Liver (tissue), 9 donors: Measurements from ENCODE around the gene HSF4. TPM values are rescaled to one million over a fixed set of nuclear protein-coding genes. Genes with fewer than 3 reads are reported as not detected.

Source experiments
- DNase-seq: peaks from one replicate; pipeline ENCODE4 v3.0.0-alpha.2; 2017; ENCODE audit warnings: low spot score
- H3K27ac ChIP-seq, 2 donors: one replicate each; pipeline ENCODE4 v1.7.0; 2013; ENCODE audit warnings: inconsistent platforms in 2 of 2, low read length in 2 of 2, control low read depth in 1 of 2, low read depth in 1 of 2, mild to moderate bottlenecking in 1 of 2
- H3K27me3 ChIP-seq, 4 donors: one replicate each; pipeline versions ENCODE4 v1.6.1 to v1.7.0; 2013; ENCODE audit warnings: low read length in 3 of 4, inconsistent platforms in 1 of 4, mild to moderate bottlenecking in 1 of 4, moderate library complexity in 1 of 4; ENCODE audit not compliant: control insufficient read depth in 4 of 4, insufficient read depth in 4 of 4
- H3K36me3 ChIP-seq, 4 donors: one replicate each; pipeline versions ENCODE4 v1.6.1 to v1.7.0; 2013; ENCODE audit warnings: low read length in 3 of 4, mild to moderate bottlenecking in 3 of 4, low read depth in 1 of 4, moderate library complexity in 1 of 4; ENCODE audit not compliant: control insufficient read depth in 4 of 4, insufficient read depth in 3 of 4
- H3K4me1 ChIP-seq, 4 donors: one replicate each; pipeline versions ENCODE4 v1.6.1 to v1.7.0; 2013; ENCODE audit warnings: low read length in 3 of 4, mild to moderate bottlenecking in 3 of 4, moderate library complexity in 1 of 4; ENCODE audit not compliant: control insufficient read depth in 4 of 4, insufficient read depth in 4 of 4
- H3K4me3 ChIP-seq, 3 donors: one replicate each; pipeline versions ENCODE4 v1.6.1 to v1.7.0; 2013; ENCODE audit warnings: low read length in 3 of 3, control low read depth in 1 of 3, low read depth in 1 of 3, mild to moderate bottlenecking in 1 of 3
- H3K9ac ChIP-seq, 2 donors: one replicate each; pipeline ENCODE4 v1.7.0; 2013; ENCODE audit warnings: low read length in 2 of 2, mild to moderate bottlenecking in 2 of 2, moderate library complexity in 2 of 2, control low read depth in 1 of 2, low read depth in 1 of 2
- H3K9me3 ChIP-seq, 4 donors: one replicate each; pipeline versions ENCODE4 v1.6.1 to v1.7.0; 2013; ENCODE audit warnings: low read length in 3 of 4; ENCODE audit not compliant: control insufficient read depth in 4 of 4
- CTCF ChIP-seq: fragments of 150-350 bp; IDR thresholded peaks from 2 replicates; pipeline ENCODE4 v1.5.1; 2017; ENCODE audit warnings: improper control_type of control experiment, low read depth, low read length; ENCODE audit not compliant: missing input control
- FOXA1 ChIP-seq: IDR thresholded peaks from 2 replicates; pipeline ENCODE4 v1.6.1; 2016; ENCODE audit warnings: antibody characterized with exemption
- FOXA2 ChIP-seq: IDR thresholded peaks from 2 replicates; pipeline ENCODE4 v1.6.1; 2016; ENCODE audit warnings: antibody characterized with exemption
- GABPA ChIP-seq, 2 donors: IDR thresholded peaks in 1 of 2; conservative IDR thresholded peaks in 1 of 2; 2 replicates each; pipeline ENCODE4 v1.6.1; 2016; ENCODE audit warnings: antibody characterized with exemption in 2 of 2, mild to moderate bottlenecking in 1 of 2, moderate library complexity in 1 of 2
- HNF4A ChIP-seq, 2 donors: conservative IDR thresholded peaks; 2 replicates each; pipeline ENCODE4 v1.6.1; 2016; ENCODE audit warnings: antibody characterized with exemption in 2 of 2, mild to moderate bottlenecking in 2 of 2
- HNF4G ChIP-seq: IDR thresholded peaks from 2 replicates; pipeline ENCODE4 v1.6.1; 2016; ENCODE audit warnings: antibody characterized with exemption
- JUND ChIP-seq, 2 donors: IDR thresholded peaks; 2 replicates each; pipeline ENCODE4 v1.6.1; 2016; ENCODE audit warnings: antibody characterized with exemption in 2 of 2
- RXRA ChIP-seq, 2 donors: IDR thresholded peaks; 2 replicates each; pipeline ENCODE4 v1.6.1; 2017 to 2018; ENCODE audit warnings: antibody characterized with exemption in 2 of 2, mild to moderate bottlenecking in 1 of 2
- SP1 ChIP-seq: IDR thresholded peaks from 2 replicates; pipeline ENCODE4 v1.6.1; 2018; ENCODE audit warnings: antibody characterized with exemption, mild to moderate bottlenecking
- TAF1 ChIP-seq: conservative IDR thresholded peaks from 2 replicates; pipeline ENCODE4 v1.6.1; 2016; ENCODE audit warnings: antibody characterized with exemption, mild to moderate bottlenecking
- ZBTB33 ChIP-seq: IDR thresholded peaks from 2 replicates; pipeline ENCODE4 v1.6.1; 2016; ENCODE audit warnings: antibody characterized with exemption
- WGBS: extraction: QIAGEN DNeasy Blood & Tissue Kit; methylation state at CpG from one replicate; pipeline ENCODE4 v1.1.7; 2013; 5-methylcytosine and 5-hydroxymethylcytosine counted together
- polyA plus RNA-seq, 2 donors: library from polyadenylated mRNA; stranded (reverse) in 1 of 2; unstranded in 1 of 2; fragments of 200-250 nt in 1 of 2; fragments of >200 nt in 1 of 2; fragmentation: Nextera tagmentation in 1 of 2; extraction: Ambion mirVana in 1 of 2; gene quantifications; one replicate each; pipeline versions ENCODE4 v1.2.1 to v1.2.3, GENCODE V29; 2013 to 2015
- total RNA-seq, 2 donors: library from RNA; depleted of rRNA; stranded (reverse); fragments of >200 nt; gene quantifications; one replicate each; pipeline ENCODE4 v1.2.3, GENCODE V29; 2014
- TF ChIP-seq, protein P1 (sequence below): IDR thresholded peaks from 2 replicates; pipeline ENCODE4 v1.6.1; 2016; ENCODE audit warnings: antibody characterized with exemption, mild to moderate bottlenecking
- donor health status: healthy.
- donor health status: healthy.
- donor health status: healthy.
- donor health status: healthy.
- donor health status: healthy.

The HSF4 gene
- total and polyA plus RNA-seq, 4 donors: 0.42 to 5.1 (median 4.3) TPM

- TF ChIP-seq, protein P1, sequence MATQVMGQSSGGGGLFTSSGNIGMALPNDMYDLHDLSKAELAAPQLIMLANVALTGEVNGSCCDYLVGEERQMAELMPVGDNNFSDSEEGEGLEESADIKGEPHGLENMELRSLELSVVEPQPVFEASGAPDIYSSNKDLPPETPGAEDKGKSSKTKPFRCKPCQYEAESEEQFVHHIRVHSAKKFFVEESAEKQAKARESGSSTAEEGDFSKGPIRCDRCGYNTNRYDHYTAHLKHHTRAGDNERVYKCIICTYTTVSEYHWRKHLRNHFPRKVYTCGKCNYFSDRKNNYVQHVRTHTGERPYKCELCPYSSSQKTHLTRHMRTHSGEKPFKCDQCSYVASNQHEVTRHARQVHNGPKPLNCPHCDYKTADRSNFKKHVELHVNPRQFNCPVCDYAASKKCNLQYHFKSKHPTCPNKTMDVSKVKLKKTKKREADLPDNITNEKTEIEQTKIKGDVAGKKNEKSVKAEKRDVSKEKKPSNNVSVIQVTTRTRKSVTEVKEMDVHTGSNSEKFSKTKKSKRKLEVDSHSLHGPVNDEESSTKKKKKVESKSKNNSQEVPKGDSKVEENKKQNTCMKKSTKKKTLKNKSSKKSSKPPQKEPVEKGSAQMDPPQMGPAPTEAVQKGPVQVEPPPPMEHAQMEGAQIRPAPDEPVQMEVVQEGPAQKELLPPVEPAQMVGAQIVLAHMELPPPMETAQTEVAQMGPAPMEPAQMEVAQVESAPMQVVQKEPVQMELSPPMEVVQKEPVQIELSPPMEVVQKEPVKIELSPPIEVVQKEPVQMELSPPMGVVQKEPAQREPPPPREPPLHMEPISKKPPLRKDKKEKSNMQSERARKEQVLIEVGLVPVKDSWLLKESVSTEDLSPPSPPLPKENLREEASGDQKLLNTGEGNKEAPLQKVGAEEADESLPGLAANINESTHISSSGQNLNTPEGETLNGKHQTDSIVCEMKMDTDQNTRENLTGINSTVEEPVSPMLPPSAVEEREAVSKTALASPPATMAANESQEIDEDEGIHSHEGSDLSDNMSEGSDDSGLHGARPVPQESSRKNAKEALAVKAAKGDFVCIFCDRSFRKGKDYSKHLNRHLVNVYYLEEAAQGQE: no peak
- TF ChIP-seq CTCF: no peak
- no peak for TF ChIP-seq ZBTB33
- TF ChIP-seq FOXA1: no peak
Measured at GRCh38 chr16:67176662-67177061, 12.1 kb downstream of the HSF4 start (continued).

- H3K27ac ChIP-seq: peak overlapping the region in 1 of 2 donors; percentile 29
- peak; percentile 54 for DNase-seq
- H3K9ac ChIP-seq: no peak overlapping the region
Measured at GRCh38 chr16:67177743-67178699, 13.5 kb downstream of the HSF4 start.

GRCh38 chr16:67179421-67180080 is 15.0 kb downstream of the HSF4 start:
- no peak overlapping the region for H3K9ac ChIP-seq
- H3K4me3 ChIP-seq: no peak overlapping the region
- TF ChIP-seq HNF4A (conservative IDR thresholded peaks at IDR 0.05): no peak
- no peak for TF ChIP-seq HNF4G
- TF ChIP-seq JUND (IDR thresholded peaks at IDR 0.05): no peak
- no peak for TF ChIP-seq SP1
- no peak for TF ChIP-seq FOXA2
- TF ChIP-seq RXRA (IDR thresholded peaks at IDR 0.05): no peak
- no peaks in the 10 kb centered on the region for H3K36me3 ChIP-seq
- WGBS: 93% methylated on average over 13 of the region's 13 CpGs
- no peaks in the 10 kb centered on the region for H3K9me3 ChIP-seq
- no peaks in the 10 kb centered on the region for H3K27me3 ChIP-seq
- no peak for DNase-seq
- peaks cover 8 to 32% (median 13%) of the 10 kb centered on the region in 4 donors for H3K4me1 ChIP-seq
- H3K27ac ChIP-seq: no peak overlapping the region

More at GRCh38 chr16:67177743-67178699, 13.5 kb downstream of the HSF4 start:
- H3K27me3 ChIP-seq: no peaks in the 10 kb centered on the region
- peaks cover 12 to 34% (median 20%) of the 10 kb centered on the region in 4 donors for H3K4me1 ChIP-seq
- H3K36me3 ChIP-seq: no peaks in the 10 kb centered on the region
- no peak for TF ChIP-seq GABPA (IDR thresholded peaks at IDR 0.05 in 1 of 2, conservative IDR thresholded peaks at IDR 0.05 in 1 of 2)
- TF ChIP-seq TAF1: no peak
- no peak for TF ChIP-seq RXRA (IDR thresholded peaks at IDR 0.05)
- no peak for TF ChIP-seq SP1
- 5% methylated on average over 73 of the region's 73 CpGs for WGBS
- H3K9me3 ChIP-seq: no peaks in the 10 kb centered on the region
- peak overlapping the region in 2 of 3 donors; percentile 37 to 39 for H3K4me3 ChIP-seq
